Erythroblast (primary cell): ENCODE data around the gene SNRPD3.

ENCODE experiments used
- GATA1 ChIP-seq: IDR thresholded peaks from 2 replicates; pipeline ENCODE4 v1.6.1; 2011; ENCODE audit warnings: low read depth, mild to moderate bottlenecking, control low read depth, low read length, moderate library complexity
- POLR2A ChIP-seq: IDR thresholded peaks from 2 replicates; pipeline ENCODE4 v1.6.1; 2011; ENCODE audit warnings: mild to moderate bottlenecking, low read length

DNA sequence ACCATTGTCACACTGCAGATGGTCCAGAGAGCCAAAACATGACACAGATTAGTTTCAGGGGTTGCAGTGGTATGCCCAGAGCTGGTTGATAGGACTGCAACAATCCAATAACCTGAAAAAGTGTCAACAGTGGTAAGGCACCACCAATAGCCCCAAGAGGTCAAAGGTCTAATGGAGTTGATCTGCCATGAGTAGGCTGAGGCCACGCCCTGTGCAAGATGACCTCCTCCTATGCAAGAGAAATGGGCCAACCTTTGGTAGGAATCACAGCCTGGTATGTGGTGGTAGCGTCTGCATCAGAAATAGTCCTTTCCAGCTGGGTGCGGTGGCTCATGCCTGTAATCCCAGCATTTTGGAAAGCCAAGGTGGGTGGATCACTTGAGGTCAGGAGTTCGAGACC is 20.5 kb upstream of the SNRPD3 start:
- TF ChIP-seq POLR2A (no peak), GATA1 (no peak)
